ENCODE data around the gene TBX3.

TBX3 gene

DNA sequence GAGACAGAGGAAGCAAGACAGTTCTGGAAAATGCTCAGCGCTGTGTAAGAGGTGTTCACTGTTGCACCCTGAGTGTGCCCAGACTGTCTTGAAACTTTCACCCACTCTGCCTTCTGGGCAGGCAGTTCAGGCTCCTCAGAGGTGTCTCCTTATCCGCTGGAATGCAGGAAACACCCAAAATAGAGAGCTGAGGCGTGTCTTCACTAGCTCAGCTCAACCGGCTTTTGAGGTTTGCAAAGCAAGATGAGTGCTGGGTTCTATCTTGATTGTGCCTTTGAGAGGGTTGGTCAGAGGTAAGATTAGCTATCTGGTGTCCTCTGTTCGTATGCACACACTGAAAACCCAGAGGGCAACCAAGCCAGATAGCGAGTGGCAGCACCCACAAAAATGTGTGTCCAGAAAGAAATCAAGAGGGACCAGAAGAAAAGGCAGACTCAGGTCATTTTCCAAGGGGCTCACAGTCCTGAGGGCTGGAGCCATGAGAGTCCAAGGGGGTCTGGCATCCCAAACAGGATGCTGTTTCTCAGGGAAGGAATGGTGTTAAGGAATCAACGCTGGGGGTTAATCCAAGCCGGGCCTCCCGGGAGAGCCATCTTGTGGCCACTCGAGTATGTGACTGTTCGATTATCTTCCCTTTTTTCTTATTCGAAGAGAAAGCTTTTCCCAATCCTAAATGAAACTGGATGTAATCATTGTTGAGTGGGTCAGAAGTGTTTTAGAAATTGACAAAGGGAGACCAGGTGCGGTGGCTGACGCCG is 47.1 kb downstream of the TBX3 start:
- Histone ChIP-seq H3K4me1 (ENCODE audit: control insufficient read depth in 1 of 2, insufficient read depth in 1 of 2, low read depth in 1 of 2, low read length in 1 of 2) (no peaks in the 10 kb centered on the region), H3K27ac (no peak overlapping the region), H3K4me3 (ENCODE audit: low read depth in 1 of 2, low read length in 1 of 2) (no peak overlapping the region), H3K9me3 (no peaks in the 10 kb centered on the region), H3K27me3 (no peaks in the 10 kb centered on the region), H3K36me3 (no peaks in the 10 kb centered on the region)
- TF ChIP-seq, protein P1, sequence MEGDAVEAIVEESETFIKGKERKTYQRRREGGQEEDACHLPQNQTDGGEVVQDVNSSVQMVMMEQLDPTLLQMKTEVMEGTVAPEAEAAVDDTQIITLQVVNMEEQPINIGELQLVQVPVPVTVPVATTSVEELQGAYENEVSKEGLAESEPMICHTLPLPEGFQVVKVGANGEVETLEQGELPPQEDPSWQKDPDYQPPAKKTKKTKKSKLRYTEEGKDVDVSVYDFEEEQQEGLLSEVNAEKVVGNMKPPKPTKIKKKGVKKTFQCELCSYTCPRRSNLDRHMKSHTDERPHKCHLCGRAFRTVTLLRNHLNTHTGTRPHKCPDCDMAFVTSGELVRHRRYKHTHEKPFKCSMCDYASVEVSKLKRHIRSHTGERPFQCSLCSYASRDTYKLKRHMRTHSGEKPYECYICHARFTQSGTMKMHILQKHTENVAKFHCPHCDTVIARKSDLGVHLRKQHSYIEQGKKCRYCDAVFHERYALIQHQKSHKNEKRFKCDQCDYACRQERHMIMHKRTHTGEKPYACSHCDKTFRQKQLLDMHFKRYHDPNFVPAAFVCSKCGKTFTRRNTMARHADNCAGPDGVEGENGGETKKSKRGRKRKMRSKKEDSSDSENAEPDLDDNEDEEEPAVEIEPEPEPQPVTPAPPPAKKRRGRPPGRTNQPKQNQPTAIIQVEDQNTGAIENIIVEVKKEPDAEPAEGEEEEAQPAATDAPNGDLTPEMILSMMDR (IDR thresholded peaks at IDR 0.05), result no peak

DNA sequence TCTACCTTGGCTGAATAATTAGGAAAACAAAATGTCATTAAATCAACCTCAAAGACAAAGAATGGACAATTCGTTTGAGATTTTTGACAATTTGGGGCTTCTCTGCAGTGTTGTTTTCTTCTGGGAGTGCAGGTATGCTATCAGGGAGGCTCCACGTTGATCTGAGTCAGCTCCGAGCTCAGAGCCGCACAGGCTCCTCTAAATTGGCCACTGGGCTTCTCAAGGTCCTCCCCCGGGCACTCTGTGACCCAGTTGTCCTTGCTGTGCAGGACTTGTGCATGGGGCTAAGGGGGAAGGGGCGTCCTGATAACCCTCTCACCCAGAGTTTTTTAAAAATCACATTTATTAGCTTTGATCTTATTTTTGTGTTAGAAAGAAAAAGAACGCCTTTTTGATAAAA is 52.7 kb downstream of the TBX3 start:
- Histone ChIP-seq H3K27me3 (no peaks in the 10 kb centered on the region), H3K4me3 (ENCODE audit: low read depth in 1 of 2, low read length in 1 of 2) (no peak overlapping the region), H3K9me3 (no peaks in the 10 kb centered on the region), H3K27ac (no peak overlapping the region), H3K4me1 (ENCODE audit: control insufficient read depth in 1 of 2, insufficient read depth in 1 of 2, low read depth in 1 of 2, low read length in 1 of 2) (no peaks in the 10 kb centered on the region), H3K36me3 (no peaks in the 10 kb centered on the region)
- TF ChIP-seq, protein P1 (IDR thresholded peaks at IDR 0.05), result no peak

DNA sequence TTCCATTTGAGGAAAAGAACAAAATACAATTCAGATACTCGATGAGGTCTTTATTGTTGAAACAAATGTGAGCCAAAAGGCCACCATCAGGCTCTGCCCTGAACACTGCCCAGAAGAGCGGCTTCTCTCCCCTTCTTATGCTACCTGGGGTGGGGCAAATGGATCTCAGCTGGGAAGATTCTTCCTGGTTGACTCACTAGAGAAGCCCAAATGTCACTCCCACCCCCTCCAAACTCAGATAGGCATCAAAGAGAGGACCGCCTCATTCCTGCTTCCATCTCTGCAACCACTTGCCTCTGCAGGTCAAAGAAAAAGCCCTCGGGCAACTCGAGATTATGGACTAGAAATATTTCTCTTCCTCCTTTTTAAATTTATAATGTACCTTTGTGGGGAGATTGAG is 55.8 kb downstream of the TBX3 start:
- Histone ChIP-seq H3K27me3 (no peaks in the 10 kb centered on the region), H3K9me3 (no peaks in the 10 kb centered on the region), H3K36me3 (no peaks in the 10 kb centered on the region), H3K4me3 (ENCODE audit: low read depth in 1 of 2, low read length in 1 of 2) (no peak overlapping the region), H3K27ac (no peak overlapping the region), H3K4me1 (ENCODE audit: control insufficient read depth in 1 of 2, insufficient read depth in 1 of 2, low read depth in 1 of 2, low read length in 1 of 2) (no peaks in the 10 kb centered on the region)
- TF ChIP-seq, protein P1 (IDR thresholded peaks at IDR 0.05), result no peak

DNA sequence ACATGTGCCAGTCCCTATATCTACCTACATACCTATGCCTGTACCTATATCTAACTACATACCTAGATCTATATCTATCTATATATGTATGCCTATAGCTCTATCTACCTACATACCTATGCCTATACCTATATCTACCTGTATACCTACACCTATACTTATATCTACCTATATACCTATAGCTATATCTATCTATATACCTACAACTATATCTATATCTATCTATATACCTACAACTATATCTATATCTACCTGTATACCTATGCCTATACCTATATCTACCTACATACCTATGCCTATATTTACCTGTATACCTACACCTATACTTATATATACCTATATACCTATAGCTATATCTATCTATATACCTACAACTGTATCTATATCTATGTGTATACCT is 56.6 kb downstream of the TBX3 start:
- Histone ChIP-seq H3K4me1 (ENCODE audit: control insufficient read depth in 1 of 2, insufficient read depth in 1 of 2, low read depth in 1 of 2, low read length in 1 of 2) (no peaks in the 10 kb centered on the region), H3K9me3 (no peaks in the 10 kb centered on the region), H3K36me3 (no peaks in the 10 kb centered on the region), H3K27me3 (no peaks in the 10 kb centered on the region), H3K4me3 (ENCODE audit: low read depth in 1 of 2, low read length in 1 of 2) (no peak overlapping the region), H3K27ac (no peak overlapping the region)
- TF ChIP-seq, protein P1 (IDR thresholded peaks at IDR 0.05), result no peak

DNA sequence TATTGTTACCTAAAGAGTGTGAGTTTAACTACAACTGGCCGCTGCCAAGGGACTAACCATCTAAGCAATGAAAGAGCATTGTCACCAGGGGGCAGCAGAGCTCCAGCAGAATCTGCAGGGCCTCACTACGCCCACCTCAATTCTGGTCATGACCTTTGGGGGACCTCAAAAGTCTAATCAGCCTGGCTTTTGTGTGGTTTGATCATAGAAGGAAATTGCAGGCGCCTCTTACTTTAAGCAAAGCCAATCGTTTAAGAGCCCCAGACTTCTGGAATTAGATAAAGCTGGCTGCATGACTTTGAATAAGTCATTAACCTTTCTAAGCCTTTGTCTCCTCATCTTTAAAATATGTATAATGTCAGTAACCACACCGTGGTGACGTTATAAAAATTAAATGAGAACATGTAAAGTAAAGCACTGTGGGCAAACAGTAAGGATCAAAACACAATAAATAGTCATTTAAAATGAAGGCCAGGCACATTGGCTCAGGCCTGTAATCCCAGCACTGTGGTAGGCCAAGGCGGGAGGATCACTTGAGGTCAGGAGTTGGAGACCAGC is 58.6 kb downstream of the TBX3 start:
- Histone ChIP-seq H3K27ac (no peak overlapping the region), H3K27me3 (no peaks in the 10 kb centered on the region), H3K9me3 (no peaks in the 10 kb centered on the region), H3K36me3 (no peaks in the 10 kb centered on the region), H3K4me3 (ENCODE audit: low read depth in 1 of 2, low read length in 1 of 2) (no peak overlapping the region), H3K4me1 (ENCODE audit: control insufficient read depth in 1 of 2, insufficient read depth in 1 of 2, low read depth in 1 of 2, low read length in 1 of 2) (no peaks in the 10 kb centered on the region)
- TF ChIP-seq, protein P1 (IDR thresholded peaks at IDR 0.05), result no peak
